Stimulated activated CD4-positive, alpha-beta T cell treated with anti-CD3 and anti-CD28 coated beads, TNF-alpha, amount 100 ng/mL, for 1 hour (primary cell): ENCODE measurements around the gene HPGDS.
"Not testable (repeated sequence)": the region's sequence is repeated elsewhere in the genome, so short reads cannot be mapped to it uniquely, and the experiment has no call there.

ENCODE experiments used
- DNase-seq, 3 donors: peaks; one replicate each; pipeline ENCODE4 v3.0.0-alpha.2; 2020; ENCODE audit warnings: low read depth in 3 of 3, low spot score in 1 of 3

Gene HPGDS

GRCh38 chr4:94332983-94333590 lies 9.5 kb downstream of the HPGDS start:
- no peak for DNase-seq

- no peak for DNase-seq
Observed at GRCh38 chr4:94329933-94330332, 12.7 kb downstream of the HPGDS start.

- DNase-seq: no peak
Observed at GRCh38 chr4:94325835-94326234, 16.8 kb downstream of the HPGDS start.

GRCh38 chr4:94319927-94320326 lies 22.7 kb downstream of the HPGDS start:
- not testable (repeated sequence) for DNase-seq

- no peak for DNase-seq
Observed at GRCh38 chr4:94307231-94307871, 35.3 kb downstream of the HPGDS start.

GRCh38 chr4:94306713-94307112 lies 35.9 kb downstream of the HPGDS start:
- DNase-seq: no peak

- DNase-seq: no peak
Observed at GRCh38 chr4:94305466-94306225, 37.0 kb downstream of the HPGDS start.

GRCh38 chr4:94304365-94304971 lies 38.2 kb downstream of the HPGDS start:
- DNase-seq: no peak

GRCh38 chr4:94302191-94302590 lies 40.4 kb downstream of the HPGDS start:
- DNase-seq: no peak

GRCh38 chr4:94298725-94299252 lies 43.8 kb downstream of the HPGDS start:
- no peak for DNase-seq

- DNase-seq: not testable (repeated sequence)
Observed at GRCh38 chr4:94295473-94295872, 47.2 kb downstream of the HPGDS start.

GRCh38 chr4:94293981-94294380 lies 48.7 kb downstream of the HPGDS start:
- DNase-seq: not testable (repeated sequence)

- DNase-seq: no peak
Observed at GRCh38 chr4:94290245-94290644, 52.4 kb downstream of the HPGDS start.

- DNase-seq: no peak
Observed at GRCh38 chr4:94285666-94286065, 57.0 kb downstream of the HPGDS start.

- no peak for DNase-seq
Observed at GRCh38 chr4:94284889-94285288, 57.7 kb downstream of the HPGDS start.

GRCh38 chr4:94278781-94279180 lies 63.9 kb downstream of the HPGDS start:
- DNase-seq: no peak

GRCh38 chr4:94277534-94277933 lies 65.1 kb downstream of the HPGDS start:
- DNase-seq: no peak

- no peak for DNase-seq
Observed at GRCh38 chr4:94276204-94276603, 66.4 kb downstream of the HPGDS start.

- no peak for DNase-seq
Observed at GRCh38 chr4:94274912-94275311, 67.7 kb downstream of the HPGDS start.

GRCh38 chr4:94271248-94271647 lies 71.4 kb downstream of the HPGDS start:
- DNase-seq: no peak

- no peak for DNase-seq
Observed at GRCh38 chr4:94267037-94267436, 75.6 kb downstream of the HPGDS start.
